WTC11 (cell line): Measurements from ENCODE around the gene LDLRAD3. TPM values are rescaled to one million over a fixed set of nuclear protein-coding genes. Genes with fewer than 3 reads are reported as not detected.

Experiments used
- ATAC-seq: fragments of 200-7000 bp; cut with Tn5 transposase; 2 replicates; pipeline ENCODE4 v1.10.0; 2021; ENCODE audit warnings: mild to moderate bottlenecking, moderate library complexity
- CTCF ChIA-PET: fragments of 300-600 bp; sonication (Branson Sonifier 250); formaldehyde crosslinking; loops from one replicate; lab custom pipeline; 2021; ENCODE audit warnings: antibody characterized with exemption; lab: Charles Lee
- POLR2A ChIA-PET: fragments of 350-600 bp; sonication (Branson Sonifier 250); formaldehyde crosslinking; loops from one replicate; lab custom pipeline; 2021; ENCODE audit warnings: antibody characterized with exemption; lab: Charles Lee
- DNase-seq: peaks from one replicate; pipeline ENCODE4 v3.0.0; 2021; ENCODE audit warnings: low spot score
- H3K27ac Mint-ChIP-seq: 2 replicates; pipeline ENCODE4 v1.8.0; 2021; ENCODE audit warnings: mixed read lengths
- H3K27me3 Mint-ChIP-seq: 2 replicates; pipeline ENCODE4 v1.8.0; 2021; ENCODE audit warnings: low read depth, mild to moderate bottlenecking, moderate library complexity, mixed read lengths
- H3K36me3 Mint-ChIP-seq: 2 replicates; pipeline ENCODE4 v1.8.0; 2021; ENCODE audit warnings: mixed read lengths
- H3K4me1 Mint-ChIP-seq: 2 replicates; pipeline ENCODE4 v1.8.0; 2022; ENCODE audit warnings: mixed read lengths
- H3K4me3 Mint-ChIP-seq: 2 replicates; pipeline ENCODE4 v1.8.0; 2021; ENCODE audit warnings: mild to moderate bottlenecking, moderate library complexity, mixed read lengths
- H3K9me3 Mint-ChIP-seq: 2 replicates; pipeline ENCODE4 v1.8.0; 2021; ENCODE audit warnings: mixed read lengths
- ATF1 ChIP-seq: sonication (generic); formaldehyde crosslinking; IDR thresholded peaks from 2 replicates; pipeline ENCODE4 v1.8.1; 2023; ENCODE audit warnings: mild to moderate bottlenecking, moderate library complexity, missing genetic modification reagents
- ELF4 ChIP-seq: sonication (generic); formaldehyde crosslinking; IDR thresholded peaks from 2 replicates; pipeline ENCODE4 v1.8.1; 2022; ENCODE audit warnings: low read depth, mild to moderate bottlenecking, moderate library complexity, missing genetic modification reagents
- FOXK1 ChIP-seq: sonication (generic); formaldehyde crosslinking; IDR thresholded peaks from 2 replicates; pipeline ENCODE4 v1.8.0; 2022; ENCODE audit warnings: mild to moderate bottlenecking, moderate library complexity, missing genetic modification reagents
- FOXP1 ChIP-seq: sonication (generic); formaldehyde crosslinking; IDR thresholded peaks from 2 replicates; pipeline ENCODE4 v1.8.0; 2022; ENCODE audit warnings: missing genetic modification reagents, mild to moderate bottlenecking, moderate library complexity, borderline replicate concordance
- GABPB1 ChIP-seq: sonication (generic); formaldehyde crosslinking; IDR thresholded peaks from 2 replicates; pipeline ENCODE4 v1.8.1; 2023; ENCODE audit warnings: mild to moderate bottlenecking, missing genetic modification reagents
- GTF2I ChIP-seq: fragments of 250-450 bp; sonication (Bioruptor Pico); conservative IDR thresholded peaks from 2 replicates; pipeline ENCODE4 v1.4.0; 2021; ENCODE audit warnings: mild to moderate bottlenecking
- KAT7 ChIP-seq: sonication (generic); formaldehyde crosslinking; IDR thresholded peaks from 2 replicates; pipeline ENCODE4 v1.8.1; 2023; ENCODE audit warnings: missing genetic modification reagents, mild to moderate bottlenecking, borderline replicate concordance
- PRRX2 ChIP-seq: fragments of 250-450 bp; sonication (Bioruptor Pico); IDR thresholded peaks from 2 replicates; pipeline ENCODE4 v1.8.0; 2021; ENCODE audit warnings: mild to moderate bottlenecking
- RELA ChIP-seq: sonication (generic); formaldehyde crosslinking; IDR thresholded peaks from 2 replicates; pipeline ENCODE4 v1.8.1; 2022; ENCODE audit warnings: missing genetic modification reagents, mild to moderate bottlenecking, borderline replicate concordance
- SOX15 ChIP-seq: fragments of 250-450 bp; sonication (Bioruptor Pico); IDR thresholded peaks from 2 replicates; pipeline ENCODE4 v1.9.0; 2021; ENCODE audit warnings: mild to moderate bottlenecking
- SP1 ChIP-seq: sonication (generic); formaldehyde crosslinking; conservative IDR thresholded peaks from 2 replicates; pipeline ENCODE4 v1.8.1; 2022; ENCODE audit warnings: missing genetic modification reagents
- TCF7 ChIP-seq: sonication (generic); formaldehyde crosslinking; IDR thresholded peaks from 2 replicates; pipeline ENCODE4 v1.8.0; 2022; ENCODE audit warnings: mild to moderate bottlenecking, low read depth, missing genetic modification reagents, moderate library complexity
- ZBTB21 ChIP-seq: sonication (generic); formaldehyde crosslinking; IDR thresholded peaks from 2 replicates; pipeline ENCODE4 v1.8.1; 2023; ENCODE audit warnings: mild to moderate bottlenecking, missing genetic modification reagents, borderline replicate concordance
- ZNF232 ChIP-seq: sonication (generic); formaldehyde crosslinking; IDR thresholded peaks from 2 replicates; pipeline ENCODE4 v1.8.0; 2022; ENCODE audit warnings: mild to moderate bottlenecking, missing genetic modification reagents
- ZNF263 ChIP-seq: sonication (generic); formaldehyde crosslinking; IDR thresholded peaks from 2 replicates; pipeline ENCODE4 v1.8.1; 2022; ENCODE audit warnings: low read depth, mild to moderate bottlenecking, moderate library complexity, missing genetic modification reagents
- ZNF671 ChIP-seq: fragments of 250-450 bp; sonication (Bioruptor Pico); IDR thresholded peaks from 2 replicates; pipeline ENCODE4 v1.8.0; 2021; ENCODE audit warnings: mild to moderate bottlenecking
- total RNA-seq: library from RNA; stranded (reverse); gene quantifications from 3 replicates; pipeline ENCODE4 v1.2.3, GENCODE V29; 2021
- TF ChIP-seq, protein P1 (sequence below): sonication (generic); formaldehyde crosslinking; IDR thresholded peaks from 2 replicates; pipeline ENCODE4 v1.8.1; 2023; ENCODE audit warnings: mild to moderate bottlenecking, missing genetic modification reagents
- TF ChIP-seq, protein P2 (sequence below): fragments of 250-450 bp; sonication (Bioruptor Pico); IDR thresholded peaks from 2 replicates; pipeline ENCODE4 v1.9.0; 2021; ENCODE audit warnings: mild to moderate bottlenecking, borderline replicate concordance
- TF ChIP-seq, protein P3 (sequence below): sonication (generic); formaldehyde crosslinking; IDR thresholded peaks from 2 replicates; pipeline ENCODE4 v1.8.1; 2022; ENCODE audit warnings: missing genetic modification reagents, borderline replicate concordance
- TF ChIP-seq, protein P4 (sequence below): sonication (generic); formaldehyde crosslinking; IDR thresholded peaks from 2 replicates; pipeline ENCODE4 v1.8.0; 2023; ENCODE audit warnings: mild to moderate bottlenecking, missing genetic modification reagents
- TF ChIP-seq, protein P5 (sequence below): sonication (generic); formaldehyde crosslinking; IDR thresholded peaks from 2 replicates; pipeline ENCODE4 v1.8.1; 2023; ENCODE audit warnings: mild to moderate bottlenecking, missing genetic modification reagents, moderate library complexity

Gene LDLRAD3
- total RNA-seq, 1 experiment from 2014 or later: 14.5 TPM

DNA sequence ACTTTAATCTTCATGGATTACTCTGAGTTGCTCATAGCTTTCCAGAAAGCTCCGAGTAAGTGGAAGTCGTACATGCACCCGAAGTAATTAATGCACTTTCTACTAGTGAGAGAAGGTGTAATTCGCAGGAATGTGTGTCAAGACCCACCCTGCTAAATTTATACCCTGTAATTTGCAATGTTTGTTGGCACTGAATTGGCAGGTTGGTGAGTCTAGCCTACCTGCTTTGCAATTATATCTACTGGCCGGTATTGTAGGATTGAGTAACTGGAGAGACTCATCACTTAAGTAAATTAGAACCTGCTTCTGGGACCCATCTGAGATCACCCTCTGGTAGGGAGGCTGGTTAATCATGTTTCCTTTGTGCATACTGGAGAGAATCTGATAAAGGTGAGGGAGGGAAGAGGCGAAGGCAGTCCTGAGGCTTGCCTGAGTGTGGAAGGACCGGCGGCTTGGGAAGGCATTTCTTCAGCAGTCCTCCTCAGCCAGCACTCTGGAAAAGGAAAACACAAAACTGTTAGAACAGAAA, 63.3 kb downstream of the LDLRAD3 start:
- DNase-seq (no peak), ATAC-seq (no peak)
- no peak overlapping the region for H3K27ac Mint-ChIP-seq
- H3K4me1 Mint-ChIP-seq: peaks cover 36% of the 10 kb centered on the region
- POLR2A ChIA-PET: no interaction called here
- H3K27me3 Mint-ChIP-seq: no peaks in the 10 kb centered on the region
- CTCF ChIA-PET: interaction anchor here (1.3 kb wide), 1 partner anchor 35 kb away, joined by 3 read pairs; no protein-coding TSS in a partner anchor
- H3K36me3 Mint-ChIP-seq: peaks cover 31% of the 10 kb centered on the region
- H3K9me3 Mint-ChIP-seq: peaks cover 28% of the 10 kb centered on the region
- H3K4me3 Mint-ChIP-seq: no peak overlapping the region
- TF ChIP-seq, protein P1, sequence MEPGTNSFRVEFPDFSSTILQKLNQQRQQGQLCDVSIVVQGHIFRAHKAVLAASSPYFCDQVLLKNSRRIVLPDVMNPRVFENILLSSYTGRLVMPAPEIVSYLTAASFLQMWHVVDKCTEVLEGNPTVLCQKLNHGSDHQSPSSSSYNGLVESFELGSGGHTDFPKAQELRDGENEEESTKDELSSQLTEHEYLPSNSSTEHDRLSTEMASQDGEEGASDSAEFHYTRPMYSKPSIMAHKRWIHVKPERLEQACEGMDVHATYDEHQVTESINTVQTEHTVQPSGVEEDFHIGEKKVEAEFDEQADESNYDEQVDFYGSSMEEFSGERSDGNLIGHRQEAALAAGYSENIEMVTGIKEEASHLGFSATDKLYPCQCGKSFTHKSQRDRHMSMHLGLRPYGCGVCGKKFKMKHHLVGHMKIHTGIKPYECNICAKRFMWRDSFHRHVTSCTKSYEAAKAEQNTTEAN: no peak
- TF ChIP-seq SP1 (CRISPR knock-in tag) (no peak), PRRX2 (CRISPR knock-in tag) (no peak), GABPB1 (CRISPR knock-in tag) (no peak), ZNF232 (CRISPR knock-in tag) (no peak), ELF4 (CRISPR knock-in tag) (no peak), GTF2I (no peak), FOXP1 (no peak), ZNF671 (no peak)
- TF ChIP-seq, protein P2, sequence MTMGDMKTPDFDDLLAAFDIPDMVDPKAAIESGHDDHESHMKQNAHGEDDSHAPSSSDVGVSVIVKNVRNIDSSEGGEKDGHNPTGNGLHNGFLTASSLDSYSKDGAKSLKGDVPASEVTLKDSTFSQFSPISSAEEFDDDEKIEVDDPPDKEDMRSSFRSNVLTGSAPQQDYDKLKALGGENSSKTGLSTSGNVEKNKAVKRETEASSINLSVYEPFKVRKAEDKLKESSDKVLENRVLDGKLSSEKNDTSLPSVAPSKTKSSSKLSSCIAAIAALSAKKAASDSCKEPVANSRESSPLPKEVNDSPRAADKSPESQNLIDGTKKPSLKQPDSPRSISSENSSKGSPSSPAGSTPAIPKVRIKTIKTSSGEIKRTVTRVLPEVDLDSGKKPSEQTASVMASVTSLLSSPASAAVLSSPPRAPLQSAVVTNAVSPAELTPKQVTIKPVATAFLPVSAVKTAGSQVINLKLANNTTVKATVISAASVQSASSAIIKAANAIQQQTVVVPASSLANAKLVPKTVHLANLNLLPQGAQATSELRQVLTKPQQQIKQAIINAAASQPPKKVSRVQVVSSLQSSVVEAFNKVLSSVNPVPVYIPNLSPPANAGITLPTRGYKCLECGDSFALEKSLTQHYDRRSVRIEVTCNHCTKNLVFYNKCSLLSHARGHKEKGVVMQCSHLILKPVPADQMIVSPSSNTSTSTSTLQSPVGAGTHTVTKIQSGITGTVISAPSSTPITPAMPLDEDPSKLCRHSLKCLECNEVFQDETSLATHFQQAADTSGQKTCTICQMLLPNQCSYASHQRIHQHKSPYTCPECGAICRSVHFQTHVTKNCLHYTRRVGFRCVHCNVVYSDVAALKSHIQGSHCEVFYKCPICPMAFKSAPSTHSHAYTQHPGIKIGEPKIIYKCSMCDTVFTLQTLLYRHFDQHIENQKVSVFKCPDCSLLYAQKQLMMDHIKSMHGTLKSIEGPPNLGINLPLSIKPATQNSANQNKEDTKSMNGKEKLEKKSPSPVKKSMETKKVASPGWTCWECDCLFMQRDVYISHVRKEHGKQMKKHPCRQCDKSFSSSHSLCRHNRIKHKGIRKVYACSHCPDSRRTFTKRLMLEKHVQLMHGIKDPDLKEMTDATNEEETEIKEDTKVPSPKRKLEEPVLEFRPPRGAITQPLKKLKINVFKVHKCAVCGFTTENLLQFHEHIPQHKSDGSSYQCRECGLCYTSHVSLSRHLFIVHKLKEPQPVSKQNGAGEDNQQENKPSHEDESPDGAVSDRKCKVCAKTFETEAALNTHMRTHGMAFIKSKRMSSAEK (CRISPR knock-in tag): no peak
- TF ChIP-seq, protein P3, sequence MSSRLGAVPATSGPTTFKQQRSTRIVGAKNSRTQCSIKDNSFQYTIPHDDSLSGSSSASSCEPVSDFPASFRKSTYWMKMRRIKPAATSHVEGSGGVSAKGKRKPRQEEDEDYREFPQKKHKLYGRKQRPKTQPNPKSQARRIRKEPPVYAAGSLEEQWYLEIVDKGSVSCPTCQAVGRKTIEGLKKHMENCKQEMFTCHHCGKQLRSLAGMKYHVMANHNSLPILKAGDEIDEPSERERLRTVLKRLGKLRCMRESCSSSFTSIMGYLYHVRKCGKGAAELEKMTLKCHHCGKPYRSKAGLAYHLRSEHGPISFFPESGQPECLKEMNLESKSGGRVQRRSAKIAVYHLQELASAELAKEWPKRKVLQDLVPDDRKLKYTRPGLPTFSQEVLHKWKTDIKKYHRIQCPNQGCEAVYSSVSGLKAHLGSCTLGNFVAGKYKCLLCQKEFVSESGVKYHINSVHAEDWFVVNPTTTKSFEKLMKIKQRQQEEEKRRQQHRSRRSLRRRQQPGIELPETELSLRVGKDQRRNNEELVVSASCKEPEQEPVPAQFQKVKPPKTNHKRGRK (CRISPR knock-in tag): no peak

DNA sequence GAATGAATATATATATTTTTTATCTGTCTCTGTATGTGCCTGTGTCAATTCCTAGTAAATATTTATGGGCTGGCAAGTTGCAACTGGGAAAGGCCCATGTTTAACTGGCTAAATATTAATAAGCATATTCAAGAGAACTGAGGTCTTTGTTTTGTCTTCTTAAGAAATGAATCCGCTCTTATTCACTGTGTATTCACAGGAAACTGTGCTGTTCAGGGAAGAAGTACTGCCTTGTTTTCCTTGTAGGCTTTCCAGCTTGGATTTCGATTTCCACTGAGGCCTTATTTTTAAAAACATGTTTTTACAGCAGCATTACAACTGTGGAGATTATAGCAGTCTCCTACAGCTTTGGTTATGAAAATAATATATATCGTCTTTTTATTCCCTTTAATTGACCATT, 64.7 kb downstream of the LDLRAD3 start:
- ChIA-PET CTCF (no interaction called here), POLR2A (no interaction called here)
- ATAC-seq: no peak
- H3K36me3 Mint-ChIP-seq: peaks cover 27% of the 10 kb centered on the region
- DNase-seq: no peak
- H3K27ac Mint-ChIP-seq: peak overlapping the region; percentile 0; the same call in 1 of the 2 replicates
- H3K9me3 Mint-ChIP-seq: peaks cover 27% of the 10 kb centered on the region
- peaks cover 28% of the 10 kb centered on the region for H3K4me1 Mint-ChIP-seq
- H3K27me3 Mint-ChIP-seq: no peaks in the 10 kb centered on the region
- H3K4me3 Mint-ChIP-seq: no peak overlapping the region
- no peak for TF ChIP-seq RELA
- no peak for TF ChIP-seq SOX15
- TF ChIP-seq ZBTB21: no peak
- no peak for TF ChIP-seq ZNF263
- TF ChIP-seq ATF1 (CRISPR knock-in tag): no peak
- TF ChIP-seq, protein P4, sequence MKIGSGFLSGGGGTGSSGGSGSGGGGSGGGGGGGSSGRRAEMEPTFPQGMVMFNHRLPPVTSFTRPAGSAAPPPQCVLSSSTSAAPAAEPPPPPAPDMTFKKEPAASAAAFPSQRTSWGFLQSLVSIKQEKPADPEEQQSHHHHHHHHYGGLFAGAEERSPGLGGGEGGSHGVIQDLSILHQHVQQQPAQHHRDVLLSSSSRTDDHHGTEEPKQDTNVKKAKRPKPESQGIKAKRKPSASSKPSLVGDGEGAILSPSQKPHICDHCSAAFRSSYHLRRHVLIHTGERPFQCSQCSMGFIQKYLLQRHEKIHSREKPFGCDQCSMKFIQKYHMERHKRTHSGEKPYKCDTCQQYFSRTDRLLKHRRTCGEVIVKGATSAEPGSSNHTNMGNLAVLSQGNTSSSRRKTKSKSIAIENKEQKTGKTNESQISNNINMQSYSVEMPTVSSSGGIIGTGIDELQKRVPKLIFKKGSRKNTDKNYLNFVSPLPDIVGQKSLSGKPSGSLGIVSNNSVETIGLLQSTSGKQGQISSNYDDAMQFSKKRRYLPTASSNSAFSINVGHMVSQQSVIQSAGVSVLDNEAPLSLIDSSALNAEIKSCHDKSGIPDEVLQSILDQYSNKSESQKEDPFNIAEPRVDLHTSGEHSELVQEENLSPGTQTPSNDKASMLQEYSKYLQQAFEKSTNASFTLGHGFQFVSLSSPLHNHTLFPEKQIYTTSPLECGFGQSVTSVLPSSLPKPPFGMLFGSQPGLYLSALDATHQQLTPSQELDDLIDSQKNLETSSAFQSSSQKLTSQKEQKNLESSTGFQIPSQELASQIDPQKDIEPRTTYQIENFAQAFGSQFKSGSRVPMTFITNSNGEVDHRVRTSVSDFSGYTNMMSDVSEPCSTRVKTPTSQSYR (CRISPR knock-in tag): no peak
- no peak for TF ChIP-seq TCF7 (CRISPR knock-in tag)
- TF ChIP-seq, protein P5, sequence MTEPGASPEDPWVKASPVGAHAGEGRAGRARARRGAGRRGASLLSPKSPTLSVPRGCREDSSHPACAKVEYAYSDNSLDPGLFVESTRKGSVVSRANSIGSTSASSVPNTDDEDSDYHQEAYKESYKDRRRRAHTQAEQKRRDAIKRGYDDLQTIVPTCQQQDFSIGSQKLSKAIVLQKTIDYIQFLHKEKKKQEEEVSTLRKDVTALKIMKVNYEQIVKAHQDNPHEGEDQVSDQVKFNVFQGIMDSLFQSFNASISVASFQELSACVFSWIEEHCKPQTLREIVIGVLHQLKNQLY (CRISPR knock-in tag): no peak
- TF ChIP-seq, protein P1: no peak
- no peak for TF ChIP-seq KAT7
- TF ChIP-seq FOXK1 (CRISPR knock-in tag): no peak
